Left ventricle myocardium inferior (tissue), 1 donor: ENCODE results near the gene ALG8. TPM values are rescaled to one million over a fixed set of nuclear protein-coding genes. Genes with fewer than 3 reads are reported as not detected.
A peak's percentile ranks its signal among the peaks of the same experiment; 100 is the strongest.

Experiments used
- DNase-seq: peaks from one replicate; pipeline ENCODE4 v3.0.0-alpha.2; 2020
- H3K27ac ChIP-seq: fragments of 200-600 bp; replicated peaks from 2 replicates; pipeline ENCODE4 v1.8.0; 2021
- H3K27me3 ChIP-seq: fragments of 200-600 bp; 2 replicates; pipeline ENCODE4 v1.8.0; 2021; ENCODE audit warnings: low read depth
- H3K36me3 ChIP-seq: fragments of 200-600 bp; 2 replicates; pipeline ENCODE4 v1.8.0; 2021
- H3K4me1 ChIP-seq: fragments of 200-600 bp; 2 replicates; pipeline ENCODE4 v1.8.0; 2021
- H3K4me3 ChIP-seq: fragments of 200-600 bp; 2 replicates; pipeline ENCODE4 v1.8.0; 2021; ENCODE audit warnings: mild to moderate bottlenecking, moderate library complexity
- H3K9me3 ChIP-seq: fragments of 200-600 bp; replicated peaks from 2 replicates; pipeline ENCODE4 v1.8.0; 2021
- intact Hi-C: fragments of 100-400 bp; cut with micrococcal nuclease; formaldehyde crosslinking; loops from one replicate; pipeline ENCODE4 v1.11.0; 2022
- long read RNA-seq: library from polyadenylated mRNA; unstranded; transcript quantifications from one replicate; pipeline ENCODE4 v2.0.0, GENCODE V29; 2021
- total RNA-seq: library from RNA; stranded (reverse); fragmentation: NEBNext Ultra II Directional; extraction: Animal tissue kit (Norgen Biotek cat#: 25700); gene quantifications from one replicate; pipeline ENCODE4 v1.2.1, GENCODE V29; 2021
- TF ChIP-seq, protein P1 (sequence below): fragments of 200-600 bp; IDR thresholded peaks from 2 replicates; pipeline ENCODE4 v1.8.0; 2021; ENCODE audit warnings: antibody characterized with exemption, mild to moderate bottlenecking, borderline replicate concordance
- donor health status: DM: no; HTN: yes; CAD: no; lungs with severe emphysema.

ALG8 gene
- 15.3 TPM for total RNA-seq
- long read RNA-seq, transcript ALG8-201 (13 exons, 1,675 nt), result major isoform, 11 of 15 reads
- long read RNA-seq, partial matches to known transcripts, result 0 of 15 reads
- long read RNA-seq, other reads (novel, unspliced or antisense), result 3 of 15 reads

DNA sequence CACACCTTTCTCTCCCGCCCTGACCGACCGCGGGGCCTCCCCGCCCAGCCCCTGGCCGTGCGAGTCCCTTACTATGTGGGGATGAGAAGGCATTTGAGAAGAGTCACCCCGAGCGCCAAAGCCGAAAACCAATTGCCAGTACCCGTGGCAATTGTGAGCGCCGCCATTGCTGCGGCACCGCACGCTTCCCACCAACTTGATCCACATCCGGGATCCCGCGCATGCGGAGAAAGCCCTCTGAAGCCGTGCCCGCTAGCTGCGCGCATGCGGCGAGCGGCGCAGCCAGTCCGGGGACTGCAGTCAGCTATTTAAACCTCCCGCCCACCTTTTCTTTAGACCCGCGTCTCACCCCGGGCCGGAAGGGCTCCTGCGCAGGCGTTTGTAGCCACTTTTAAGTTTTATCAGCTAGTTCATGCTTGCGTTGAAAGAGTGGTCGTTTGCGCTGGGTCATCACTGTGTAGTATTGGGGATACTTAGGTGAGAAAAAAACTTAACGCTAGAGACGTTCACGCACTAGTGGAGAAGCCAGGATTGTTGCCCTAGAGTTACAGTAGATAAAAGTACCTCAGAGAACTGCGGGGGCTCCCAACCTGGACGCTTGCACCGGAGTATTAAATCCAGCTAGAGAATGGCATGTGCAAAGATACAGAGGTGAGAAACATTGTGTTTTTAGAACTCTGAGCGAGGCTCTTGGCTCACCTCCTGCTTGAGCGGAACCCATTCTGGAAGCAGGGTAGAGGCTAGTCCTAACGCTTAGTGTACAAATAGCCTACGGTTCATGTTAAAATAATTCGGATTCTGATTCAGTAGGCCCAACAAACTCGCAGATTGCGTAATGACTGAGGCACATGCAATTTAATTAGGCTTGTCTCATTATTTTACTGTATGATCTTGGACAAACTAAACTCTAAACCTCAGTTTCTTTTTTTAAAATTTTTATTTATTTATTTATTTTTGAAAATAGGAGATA, at the start of gene ALG8:
Gene ALG8, minus strand, starts transcription at position 205 of the 970 bp plus-strand sequence. Its CDS starts 38 bp downstream, at position 167.
- Histone ChIP-seq H3K4me1 (peaks cover 27% of the 10 kb centered on the region), H3K36me3 (peaks cover 8% of the 10 kb centered on the region), H3K27ac (peak within 1 kb of the TSS; percentile 77), H3K4me3 (peak within 1 kb of the TSS; percentile 75), H3K9me3 (no peaks in the 10 kb centered on the region), H3K27me3 (no peaks in the 10 kb centered on the region)
- intact Hi-C loops, result no loop called here
- DNase-seq, result peak; percentile 95
- TF ChIP-seq, protein P1, sequence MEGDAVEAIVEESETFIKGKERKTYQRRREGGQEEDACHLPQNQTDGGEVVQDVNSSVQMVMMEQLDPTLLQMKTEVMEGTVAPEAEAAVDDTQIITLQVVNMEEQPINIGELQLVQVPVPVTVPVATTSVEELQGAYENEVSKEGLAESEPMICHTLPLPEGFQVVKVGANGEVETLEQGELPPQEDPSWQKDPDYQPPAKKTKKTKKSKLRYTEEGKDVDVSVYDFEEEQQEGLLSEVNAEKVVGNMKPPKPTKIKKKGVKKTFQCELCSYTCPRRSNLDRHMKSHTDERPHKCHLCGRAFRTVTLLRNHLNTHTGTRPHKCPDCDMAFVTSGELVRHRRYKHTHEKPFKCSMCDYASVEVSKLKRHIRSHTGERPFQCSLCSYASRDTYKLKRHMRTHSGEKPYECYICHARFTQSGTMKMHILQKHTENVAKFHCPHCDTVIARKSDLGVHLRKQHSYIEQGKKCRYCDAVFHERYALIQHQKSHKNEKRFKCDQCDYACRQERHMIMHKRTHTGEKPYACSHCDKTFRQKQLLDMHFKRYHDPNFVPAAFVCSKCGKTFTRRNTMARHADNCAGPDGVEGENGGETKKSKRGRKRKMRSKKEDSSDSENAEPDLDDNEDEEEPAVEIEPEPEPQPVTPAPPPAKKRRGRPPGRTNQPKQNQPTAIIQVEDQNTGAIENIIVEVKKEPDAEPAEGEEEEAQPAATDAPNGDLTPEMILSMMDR, result no peak

DNA sequence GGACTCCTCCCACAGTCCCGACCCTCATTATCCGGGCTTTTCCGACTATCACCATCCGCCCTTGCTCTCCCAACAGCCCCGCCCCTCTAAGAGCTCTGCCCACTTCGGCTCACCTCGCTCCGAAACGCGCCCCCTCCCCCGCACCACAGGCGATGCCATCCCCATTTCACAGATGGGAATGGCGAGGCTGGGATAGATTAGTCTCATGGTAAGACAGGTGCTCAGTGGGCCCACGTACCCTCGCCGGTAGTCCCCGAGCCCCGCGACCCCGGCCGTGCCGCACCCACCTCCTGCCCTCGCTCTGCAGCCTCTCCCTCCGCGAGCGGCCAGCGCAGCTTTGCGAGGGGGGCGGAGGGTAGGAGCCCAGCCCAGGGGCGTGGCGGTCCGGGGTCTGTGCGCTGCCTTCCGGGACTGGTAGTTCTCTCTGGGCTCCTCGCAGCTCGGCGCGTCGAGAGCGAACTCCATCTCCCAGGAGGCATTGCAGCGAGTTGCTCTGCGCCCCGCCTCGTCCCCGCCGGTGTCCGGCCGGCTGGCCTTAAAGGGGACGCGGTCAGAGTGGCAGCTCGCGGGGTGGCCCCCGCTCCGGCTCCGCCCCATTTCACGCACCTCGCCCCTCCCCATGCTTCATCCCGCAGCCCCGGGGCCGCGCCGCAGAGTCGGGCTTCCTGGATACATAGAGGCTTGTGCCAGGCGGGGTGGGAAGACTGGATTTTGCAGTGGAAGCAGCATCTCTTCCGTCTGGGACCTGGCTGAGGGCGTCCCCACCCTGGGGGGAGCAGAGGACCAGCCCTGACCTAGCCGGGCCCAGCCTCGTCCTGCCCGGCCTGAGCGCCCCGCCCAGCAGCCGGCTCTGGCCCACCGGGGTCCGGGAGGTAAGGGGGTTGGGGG, 49.1 kb upstream of the ALG8 start, which contains the start of the genes KCTD21 and USP35:
Gene KCTD21, minus strand, starts transcription at position 341 of the 888 bp plus-strand sequence. CDS start 14,072 bp downstream, outside the sequence.
Gene USP35, plus strand, starts transcription at position 634 of the 888 bp plus-strand sequence. CDS start 7,327 bp downstream, outside the sequence.
- Histone ChIP-seq H3K27ac (peak within 1 kb of the TSS; percentile 91), H3K4me1 (peaks cover 67% of the 10 kb centered on the region), H3K27me3 (no peaks in the 10 kb centered on the region), H3K36me3 (peaks cover under 1% of the 10 kb centered on the region), H3K9me3 (no peaks in the 10 kb centered on the region), H3K4me3 (peak within 1 kb of the TSS; percentile 89)
- DNase-seq, result peak; percentile 98
- TF ChIP-seq, protein P1, result no peak
- intact Hi-C loops, result no loop called here

GRCh38 chr11:78187366-78188285, 48.2 kb upstream of the ALG8 start:
- H3K4me1 ChIP-seq, result peaks cover 67% of the 10 kb centered on the region
- H3K9me3 ChIP-seq, result no peaks in the 10 kb centered on the region
- TF ChIP-seq, protein P1, result no peak
- intact Hi-C loops, result no loop called here
- H3K27ac ChIP-seq, result peak overlapping the region; percentile 91
- peaks cover 3% of the 10 kb centered on the region for H3K36me3 ChIP-seq
- H3K4me3 ChIP-seq, result peak overlapping the region; percentile 89
- H3K27me3 ChIP-seq, result no peaks in the 10 kb centered on the region
- no peak for DNase-seq

DNA sequence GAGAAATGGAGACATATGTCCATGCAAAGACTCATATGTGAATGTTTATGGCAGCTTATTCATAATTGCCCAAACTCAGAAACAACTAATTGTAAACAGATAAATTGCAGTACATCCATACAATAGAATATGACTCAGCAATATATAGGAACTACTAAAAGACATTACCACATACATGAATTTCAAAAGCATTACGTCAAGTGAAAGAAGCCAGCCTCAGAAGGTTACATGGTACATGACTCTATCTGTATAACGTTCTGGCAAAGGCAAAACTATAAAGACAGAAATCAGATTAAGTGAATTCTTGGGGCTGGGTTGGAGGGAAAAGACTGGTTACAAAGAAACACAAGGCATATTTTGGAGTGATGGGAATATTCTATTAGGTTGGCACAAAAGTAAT, 41.8 kb upstream of the ALG8 start:
- Histone ChIP-seq H3K4me3 (no peak overlapping the region), H3K27me3 (no peaks in the 10 kb centered on the region), H3K4me1 (peaks cover 14% of the 10 kb centered on the region), H3K9me3 (no peaks in the 10 kb centered on the region), H3K27ac (no peak overlapping the region), H3K36me3 (peaks cover 10% of the 10 kb centered on the region)
- TF ChIP-seq, protein P1, result no peak
- no peak for DNase-seq
- intact Hi-C loops, result no loop called here
